ENCODE data around the gene TMPRSS12. TPM values are rescaled to one million over a fixed set of nuclear protein-coding genes. Genes with fewer than 3 reads are reported as not detected.
"Not testable (repeated sequence)": the region's sequence is repeated elsewhere in the genome, so short reads cannot be mapped to it uniquely, and the experiment has no call there.

TMPRSS12 gene
- total RNA-seq, 1 donor from 2014 or later = not detected

DNA sequence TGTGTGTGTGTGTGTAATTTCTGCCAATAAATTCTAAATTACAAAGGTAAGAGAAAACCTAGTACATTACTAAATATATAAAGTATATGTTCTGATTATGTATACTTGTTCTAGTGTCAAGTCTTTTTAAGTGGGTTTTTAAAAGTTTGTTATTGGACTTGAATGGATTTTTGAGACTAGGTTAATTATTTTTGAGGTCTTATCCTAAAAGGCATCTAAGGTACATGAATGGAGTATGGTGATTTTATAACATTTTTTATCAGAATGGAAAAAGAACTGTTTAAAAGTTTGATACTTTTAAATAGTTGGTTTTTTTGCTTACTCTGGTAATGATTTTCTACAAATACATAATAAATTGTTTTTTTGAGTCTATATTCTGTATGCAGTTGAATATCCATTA lies 22.5 kb upstream of the TMPRSS12 start:
- no peak overlapping the region for H3K4me3 ChIP-seq
- no peak for DNase-seq
- intact Hi-C loops (cut with micrococcal nuclease) = no loop called here
- TF ChIP-seq, protein P1, sequence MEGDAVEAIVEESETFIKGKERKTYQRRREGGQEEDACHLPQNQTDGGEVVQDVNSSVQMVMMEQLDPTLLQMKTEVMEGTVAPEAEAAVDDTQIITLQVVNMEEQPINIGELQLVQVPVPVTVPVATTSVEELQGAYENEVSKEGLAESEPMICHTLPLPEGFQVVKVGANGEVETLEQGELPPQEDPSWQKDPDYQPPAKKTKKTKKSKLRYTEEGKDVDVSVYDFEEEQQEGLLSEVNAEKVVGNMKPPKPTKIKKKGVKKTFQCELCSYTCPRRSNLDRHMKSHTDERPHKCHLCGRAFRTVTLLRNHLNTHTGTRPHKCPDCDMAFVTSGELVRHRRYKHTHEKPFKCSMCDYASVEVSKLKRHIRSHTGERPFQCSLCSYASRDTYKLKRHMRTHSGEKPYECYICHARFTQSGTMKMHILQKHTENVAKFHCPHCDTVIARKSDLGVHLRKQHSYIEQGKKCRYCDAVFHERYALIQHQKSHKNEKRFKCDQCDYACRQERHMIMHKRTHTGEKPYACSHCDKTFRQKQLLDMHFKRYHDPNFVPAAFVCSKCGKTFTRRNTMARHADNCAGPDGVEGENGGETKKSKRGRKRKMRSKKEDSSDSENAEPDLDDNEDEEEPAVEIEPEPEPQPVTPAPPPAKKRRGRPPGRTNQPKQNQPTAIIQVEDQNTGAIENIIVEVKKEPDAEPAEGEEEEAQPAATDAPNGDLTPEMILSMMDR (IDR thresholded peaks at IDR 0.05; ENCODE audit: borderline replicate concordance) = no peak
- peaks cover 58% of the 10 kb centered on the region for H3K36me3 ChIP-seq
- no peak overlapping the region for H3K27ac ChIP-seq (replicated peaks)
- H3K9me3 ChIP-seq (replicated peaks) = no peaks in the 10 kb centered on the region
- peaks cover 4% of the 10 kb centered on the region for H3K4me1 ChIP-seq
- no peaks in the 10 kb centered on the region for H3K27me3 ChIP-seq (ENCODE audit: low read depth)

DNA sequence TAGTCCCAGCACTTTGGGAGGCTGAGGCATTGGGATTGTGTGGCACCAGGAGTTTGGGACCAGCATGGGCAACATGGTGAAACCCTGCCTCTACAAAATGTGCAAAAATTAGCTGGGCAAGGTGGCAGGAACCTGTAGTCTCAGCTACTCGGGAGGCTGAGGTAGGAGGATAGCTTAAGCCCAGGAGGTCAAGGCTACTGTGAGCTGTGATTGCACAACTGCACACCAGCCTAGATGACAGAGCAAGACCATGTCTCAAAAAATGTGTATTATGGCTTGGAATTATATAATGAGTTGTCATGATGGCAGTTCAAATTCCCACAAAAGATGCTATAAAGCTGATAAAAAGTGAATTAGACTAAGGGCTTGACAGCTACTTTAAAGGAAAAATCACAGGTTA lies 20.6 kb upstream of the TMPRSS12 start:
- Histone ChIP-seq H3K4me1 (peaks cover 10% of the 10 kb centered on the region), H3K27ac (replicated peaks) (no peak overlapping the region), H3K4me3 (no peak overlapping the region), H3K36me3 (peaks cover 39% of the 10 kb centered on the region), H3K9me3 (replicated peaks) (no peaks in the 10 kb centered on the region), H3K27me3 (ENCODE audit: low read depth) (no peaks in the 10 kb centered on the region)
- TF ChIP-seq, protein P1 (IDR thresholded peaks at IDR 0.05; ENCODE audit: borderline replicate concordance) = no peak
- no peak for DNase-seq
- intact Hi-C loops (cut with micrococcal nuclease) = no loop called here

DNA sequence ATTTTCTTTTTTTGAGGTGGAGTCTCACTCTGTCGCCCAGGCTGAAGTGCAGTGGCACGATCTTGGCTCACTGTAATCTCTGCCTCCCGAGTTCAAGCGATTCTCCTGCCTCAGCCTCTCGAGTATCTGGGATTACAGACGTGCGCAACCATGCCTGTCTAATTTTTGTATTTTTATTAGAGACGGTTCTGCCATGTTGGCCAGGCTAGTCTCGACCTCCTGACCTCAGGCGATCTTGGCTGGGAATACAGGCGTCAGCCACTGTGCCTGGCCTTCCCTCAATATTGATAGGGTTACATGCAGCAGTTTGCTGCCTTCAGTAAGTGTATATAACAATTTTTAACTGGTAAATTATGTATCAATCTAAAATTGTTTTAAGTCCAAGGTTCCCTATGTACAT lies 19.0 kb upstream of the TMPRSS12 start:
- DNase-seq; intact Hi-C loops (cut with micrococcal nuclease); H3K27me3 ChIP-seq (ENCODE audit: low read depth); H3K9me3 ChIP-seq (replicated peaks); H3K4me3 ChIP-seq; H3K27ac ChIP-seq (replicated peaks): not testable (repeated sequence)
- Histone ChIP-seq H3K36me3 (peaks cover 22% of the 10 kb centered on the region), H3K4me1 (peaks cover 10% of the 10 kb centered on the region)

DNA sequence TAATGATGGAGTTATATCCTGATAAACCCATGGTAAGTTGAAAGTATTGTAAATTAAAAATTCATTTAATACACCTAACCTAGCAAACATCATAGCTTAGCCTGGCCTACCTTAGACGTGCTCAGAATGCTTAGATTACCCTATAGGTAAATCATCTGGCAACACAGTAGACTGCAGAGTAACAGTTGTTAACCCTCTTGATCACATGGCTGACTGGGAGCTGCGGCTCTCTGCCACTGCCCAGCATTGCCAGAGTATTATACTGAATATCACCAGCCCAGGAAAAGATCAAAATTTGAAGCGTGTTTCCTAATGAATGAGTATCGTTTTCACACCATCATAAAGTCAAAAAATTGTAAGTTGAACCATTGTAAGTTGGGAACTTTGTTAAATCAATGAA lies 17.8 kb upstream of the TMPRSS12 start:
- H3K9me3 ChIP-seq (replicated peaks) = no peaks in the 10 kb centered on the region
- no peak for DNase-seq
- intact Hi-C loops (cut with micrococcal nuclease) = loop anchor here (5.0 kb wide), 1 partner anchor 162 kb away; no protein-coding TSS in a partner anchor
- H3K4me3 ChIP-seq = no peak overlapping the region
- TF ChIP-seq, protein P1 (IDR thresholded peaks at IDR 0.05; ENCODE audit: borderline replicate concordance) = no peak
- no peaks in the 10 kb centered on the region for H3K27me3 ChIP-seq (ENCODE audit: low read depth)
- peak overlapping the region; percentile 81 for H3K27ac ChIP-seq (replicated peaks)
- peaks cover 11% of the 10 kb centered on the region for H3K36me3 ChIP-seq
- peaks cover 10% of the 10 kb centered on the region for H3K4me1 ChIP-seq

DNA sequence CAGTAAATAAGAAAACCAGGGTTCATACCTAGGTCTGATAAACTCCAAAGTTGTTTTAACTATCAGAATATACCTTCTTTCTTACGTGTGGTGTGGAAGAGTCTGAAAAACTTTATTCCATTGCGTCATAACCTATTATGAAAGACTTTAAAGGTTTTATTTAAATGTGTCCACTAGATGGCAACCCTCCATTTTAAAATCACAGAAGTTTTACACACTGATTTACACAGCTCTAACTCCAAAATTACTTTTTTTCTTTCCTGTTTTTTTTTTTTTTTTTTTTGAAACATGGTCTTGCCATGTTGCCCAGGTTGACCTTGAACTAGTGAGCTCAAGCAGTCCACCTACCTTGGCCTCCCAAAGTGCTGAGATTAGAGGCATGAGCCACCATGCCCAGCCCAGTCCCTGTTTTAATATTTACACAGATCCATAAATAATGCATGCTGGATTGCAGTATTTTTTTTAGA lies 17.3 kb upstream of the TMPRSS12 start:
- Histone ChIP-seq H3K27ac (replicated peaks) (peak overlapping the region; percentile 81), H3K4me3 (no peak overlapping the region), H3K36me3 (peaks cover 6% of the 10 kb centered on the region), H3K9me3 (replicated peaks) (no peaks in the 10 kb centered on the region), H3K27me3 (ENCODE audit: low read depth) (no peaks in the 10 kb centered on the region), H3K4me1 (peaks cover 10% of the 10 kb centered on the region)
- intact Hi-C loops (cut with micrococcal nuclease) = loop anchor here (5.0 kb wide), 1 partner anchor 162 kb away; no protein-coding TSS in a partner anchor
- no peak for DNase-seq
- TF ChIP-seq, protein P1 (IDR thresholded peaks at IDR 0.05; ENCODE audit: borderline replicate concordance) = peak; percentile 64

DNA sequence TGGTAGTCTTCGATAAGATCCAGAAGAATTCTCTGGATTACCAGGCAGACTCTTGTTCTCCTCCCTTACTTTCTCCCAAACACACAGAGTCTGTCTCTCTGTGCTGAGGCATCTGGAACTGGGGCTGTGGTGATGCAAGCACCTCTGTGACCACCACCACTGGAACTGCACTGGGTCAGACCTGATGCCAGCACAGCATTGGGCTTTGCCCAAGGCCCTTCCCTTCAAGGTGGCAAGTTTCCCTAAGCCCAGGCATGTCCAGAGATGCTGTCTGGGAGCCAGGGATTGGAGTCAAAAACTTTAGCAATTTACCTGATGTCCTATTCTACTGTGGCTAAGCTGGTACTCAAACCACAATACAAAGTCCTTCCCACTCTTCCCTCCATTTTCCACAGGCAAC lies 14.6 kb upstream of the TMPRSS12 start:
- H3K4me1 ChIP-seq = peaks cover 10% of the 10 kb centered on the region
- H3K27ac ChIP-seq (replicated peaks) = no peak overlapping the region
- H3K27me3 ChIP-seq (ENCODE audit: low read depth) = no peaks in the 10 kb centered on the region
- intact Hi-C loops (cut with micrococcal nuclease) = loop anchor here (5.0 kb wide), 1 partner anchor 159 kb away; no protein-coding TSS in a partner anchor
- H3K4me3 ChIP-seq = no peak overlapping the region
- H3K36me3 ChIP-seq = no peaks in the 10 kb centered on the region
- H3K9me3 ChIP-seq (replicated peaks) = peaks cover 8% of the 10 kb centered on the region
- TF ChIP-seq, protein P1 (IDR thresholded peaks at IDR 0.05; ENCODE audit: borderline replicate concordance) = no peak
- no peak for DNase-seq

Data from left ventricle myocardium inferior (tissue), 1 donor.